HT-29 (cell line): Measurements from ENCODE around the gene TEX9. TPM values are rescaled to one million over a fixed set of nuclear protein-coding genes. Genes with fewer than 3 reads are reported as not detected.
A peak's percentile ranks its signal among the peaks of the same experiment; 100 is the strongest.

Experiments used
- DNase-seq: peaks from one replicate; pipeline ENCODE4 v3.0.0-alpha.2; 2015; ENCODE audit warnings: low spot score
- total RNA-seq: library from RNA; depleted of rRNA; stranded (reverse); fragments of >200 nt; shearing (Covaris generic); gene quantifications from 2 replicates; pipeline ENCODE4 v1.2.3, GENCODE V29; 2014; rRNA removed

TEX9 gene
- total RNA-seq, 1 experiment from 2014 or later, result 1.2 TPM

DNA sequence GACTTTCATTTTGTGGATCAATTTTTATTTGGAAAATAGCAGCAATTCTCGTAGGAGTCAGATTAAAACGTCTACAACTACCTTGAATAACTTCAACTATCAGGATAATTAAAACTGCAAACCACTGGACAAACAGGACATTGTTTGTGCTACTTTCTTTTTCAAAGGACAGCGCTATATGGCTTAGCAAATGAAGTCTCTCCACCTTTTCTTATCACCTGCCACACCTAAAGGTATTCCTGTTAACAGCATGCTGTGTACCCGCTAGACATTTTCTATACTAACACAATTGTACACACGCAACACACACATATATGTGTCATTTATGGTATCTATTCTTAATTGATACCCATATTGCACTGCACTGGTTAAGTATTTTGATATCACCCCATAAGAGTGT lies 80.5 kb downstream of the TEX9 start:
- DNase-seq, result no peak

DNA sequence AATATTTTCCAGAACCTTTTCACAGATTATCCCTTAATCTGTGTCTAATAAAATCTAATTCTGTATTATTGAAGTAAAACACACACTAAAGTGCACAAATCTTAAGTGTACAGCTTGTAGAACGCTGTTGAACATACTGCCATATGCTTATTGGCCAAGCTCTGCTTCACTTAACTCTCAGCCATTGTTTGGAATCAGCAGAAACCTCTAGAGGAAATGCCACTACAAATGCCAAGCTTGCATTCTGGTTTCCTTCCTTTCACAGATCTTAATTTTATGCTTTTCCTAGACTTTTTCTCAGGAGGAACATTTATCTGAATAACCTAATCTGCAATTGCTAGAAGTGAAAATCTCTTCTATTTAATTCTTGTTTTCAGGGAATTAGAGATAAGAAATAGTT lies 89.6 kb downstream of the TEX9 start:
- no peak for DNase-seq

DNA sequence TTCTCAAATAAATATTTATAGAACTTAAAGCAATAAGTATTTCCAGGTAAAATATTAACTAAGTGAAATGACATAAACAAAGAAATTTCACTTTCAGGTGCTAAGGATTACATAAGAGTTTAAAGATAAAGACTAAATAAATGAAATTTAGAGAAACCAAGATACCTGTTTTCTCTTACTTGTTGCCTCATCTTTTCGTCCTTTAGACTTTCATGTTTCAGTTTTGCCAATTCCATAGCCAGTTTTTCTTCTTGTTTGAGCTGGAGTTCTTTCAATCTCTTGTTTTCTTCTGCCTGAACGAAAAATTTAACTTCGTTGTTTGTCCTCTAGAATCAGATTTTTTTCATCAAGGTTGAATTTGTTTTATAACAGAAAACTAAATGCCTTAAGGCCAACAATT lies 91.0 kb downstream of the TEX9 start:
- DNase-seq, result no peak

DNA sequence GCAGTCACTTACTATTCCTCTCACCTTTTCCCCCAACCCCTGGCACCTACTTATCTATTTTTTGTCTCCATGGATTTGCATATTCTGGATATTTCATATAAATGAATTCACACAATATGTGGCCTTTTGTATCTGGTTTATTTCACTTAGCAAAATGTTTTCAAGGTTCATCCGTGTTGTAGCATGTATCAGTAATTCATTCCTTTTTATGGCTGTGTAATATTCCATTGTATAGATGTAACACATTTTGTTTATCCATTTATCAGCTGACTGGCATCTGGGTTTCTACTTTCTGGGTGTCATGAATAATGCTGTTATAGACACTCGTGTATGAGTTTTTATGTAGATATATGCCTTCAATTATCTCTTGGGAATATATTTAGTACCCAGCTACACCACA lies 93.9 kb downstream of the TEX9 start:
- no peak for DNase-seq

DNA sequence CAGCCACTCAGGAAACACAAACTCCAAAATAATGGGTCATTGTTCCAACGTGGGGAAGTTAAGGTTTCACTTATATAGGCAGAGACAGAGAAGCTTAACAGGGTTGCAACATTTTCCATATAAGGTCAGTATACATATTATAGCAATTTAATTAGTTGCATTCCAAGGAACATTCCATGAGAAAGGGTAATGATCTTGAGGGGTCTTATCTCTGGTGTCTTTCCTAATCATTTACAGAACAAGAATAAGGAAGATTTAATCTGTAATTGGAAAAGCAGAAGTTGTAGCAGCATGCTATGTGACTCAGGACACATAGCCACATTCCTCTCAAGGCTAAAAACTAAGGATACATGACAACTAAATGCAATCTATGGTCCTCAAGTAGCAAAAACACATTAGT lies 94.8 kb downstream of the TEX9 start:
- no peak for DNase-seq

DNA sequence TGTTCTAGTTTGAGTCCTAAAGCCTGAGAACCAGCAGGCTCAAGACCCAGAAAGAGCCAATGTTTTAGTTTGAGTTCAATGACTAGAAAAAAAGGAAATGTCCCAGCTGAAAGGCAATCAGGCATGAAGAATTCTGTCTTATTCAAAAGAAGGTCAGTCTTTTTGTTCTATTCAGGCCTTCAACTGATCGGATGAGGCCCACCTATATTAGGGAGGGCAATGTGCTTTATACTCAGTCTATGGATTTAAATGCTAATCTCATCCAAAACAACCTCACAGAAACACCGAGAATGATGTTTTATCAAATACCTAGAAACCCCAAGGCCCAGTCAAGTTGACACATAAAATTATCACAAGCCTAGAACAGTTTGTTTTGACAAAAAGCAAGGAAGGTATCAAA lies 95.7 kb downstream of the TEX9 start:
- DNase-seq, result no peak

DNA sequence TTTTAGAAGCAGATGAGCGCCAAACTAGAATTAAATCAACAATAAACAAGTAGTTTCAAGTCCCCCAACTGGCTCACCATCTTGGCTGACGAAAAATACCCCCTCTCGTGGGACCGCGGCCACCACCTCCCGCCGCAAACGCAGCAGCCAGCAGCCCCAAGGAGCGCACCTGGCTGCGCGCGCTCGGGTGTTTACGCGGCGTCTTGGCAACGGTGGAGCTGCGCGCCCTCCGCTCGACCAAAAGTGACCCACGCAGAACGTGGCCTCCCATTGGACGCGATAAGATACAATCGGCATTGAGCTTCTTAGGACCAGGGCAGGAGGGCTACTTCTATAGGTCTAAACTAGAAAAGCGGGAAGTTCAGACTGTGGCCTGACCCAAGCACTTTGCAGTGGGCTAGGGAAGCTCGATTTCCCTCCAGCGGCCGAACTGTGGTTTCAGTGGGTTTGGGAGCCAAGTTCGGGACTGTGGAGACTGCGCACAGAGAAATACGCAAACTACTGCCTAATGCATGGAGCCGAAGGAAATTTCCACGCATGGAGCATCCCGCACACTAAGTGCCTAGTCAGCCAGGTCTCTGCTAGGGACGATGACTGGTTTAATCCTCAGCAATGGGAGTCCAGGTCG lies 99.8 kb downstream of the TEX9 start, which contains the start of gene MNS1:
Gene MNS1 (minus strand): TSS at position 245 of the 628 bp plus-strand sequence. CDS start 165 bp downstream, at position 80.
- peak; percentile 99 for DNase-seq

DNA sequence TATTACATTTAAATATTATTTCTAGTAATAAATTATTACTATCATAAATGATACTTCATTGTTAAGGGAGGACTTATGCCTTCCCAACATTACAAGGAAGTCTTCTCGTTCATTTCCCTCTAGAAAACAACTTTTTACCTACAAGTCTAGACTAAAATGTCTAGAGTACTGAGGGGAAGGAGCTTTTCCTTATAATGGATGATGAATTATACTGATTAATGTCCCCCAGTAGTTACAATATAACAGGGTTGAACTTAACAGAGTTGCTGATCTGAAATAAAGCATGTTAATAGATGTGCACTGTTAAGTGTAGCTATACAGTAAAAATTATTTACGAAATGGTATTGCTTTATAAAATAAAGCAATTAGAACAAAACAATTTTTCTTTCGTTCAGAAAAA lies 102.4 kb downstream of the TEX9 start:
- no peak for DNase-seq

DNA sequence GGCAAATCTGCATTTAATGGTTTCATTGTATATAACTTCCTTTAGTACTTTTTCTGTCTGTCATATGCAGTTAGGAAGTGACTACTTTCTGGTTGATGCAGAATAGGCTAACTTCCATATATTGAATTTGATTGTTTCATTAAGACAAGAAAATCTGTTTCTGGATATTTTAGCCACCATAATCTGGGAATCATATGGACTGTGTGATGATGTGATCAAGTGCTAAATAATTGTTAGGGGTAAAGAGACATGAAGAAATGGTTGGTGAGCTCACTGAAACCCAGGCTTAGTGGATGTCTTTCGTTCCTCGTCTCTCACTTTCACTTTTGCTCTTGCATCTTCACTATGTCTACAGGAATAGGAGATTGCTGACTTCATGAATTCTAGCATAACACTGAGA lies 103.2 kb downstream of the TEX9 start:
- no peak for DNase-seq

DNA sequence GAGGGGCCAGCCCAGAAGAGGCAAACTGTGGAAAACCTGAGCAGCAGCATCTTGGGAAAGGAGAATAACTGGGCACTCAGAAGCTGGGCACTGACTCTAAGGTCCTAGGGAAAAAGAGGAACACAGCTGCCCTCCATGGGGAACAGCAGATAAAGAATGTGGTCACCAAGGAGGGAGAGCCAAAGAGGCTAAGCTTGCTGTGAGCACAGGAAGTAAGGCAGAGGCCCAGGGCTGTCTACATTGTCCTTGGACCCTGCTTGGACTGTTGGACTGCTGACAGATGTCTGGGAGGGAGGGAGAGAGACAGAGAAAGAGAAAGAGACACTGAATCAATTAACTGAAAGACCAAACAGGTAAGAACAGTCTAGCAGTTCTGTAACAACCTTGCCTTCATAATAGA lies 104.3 kb downstream of the TEX9 start:
- DNase-seq, result no peak

DNA sequence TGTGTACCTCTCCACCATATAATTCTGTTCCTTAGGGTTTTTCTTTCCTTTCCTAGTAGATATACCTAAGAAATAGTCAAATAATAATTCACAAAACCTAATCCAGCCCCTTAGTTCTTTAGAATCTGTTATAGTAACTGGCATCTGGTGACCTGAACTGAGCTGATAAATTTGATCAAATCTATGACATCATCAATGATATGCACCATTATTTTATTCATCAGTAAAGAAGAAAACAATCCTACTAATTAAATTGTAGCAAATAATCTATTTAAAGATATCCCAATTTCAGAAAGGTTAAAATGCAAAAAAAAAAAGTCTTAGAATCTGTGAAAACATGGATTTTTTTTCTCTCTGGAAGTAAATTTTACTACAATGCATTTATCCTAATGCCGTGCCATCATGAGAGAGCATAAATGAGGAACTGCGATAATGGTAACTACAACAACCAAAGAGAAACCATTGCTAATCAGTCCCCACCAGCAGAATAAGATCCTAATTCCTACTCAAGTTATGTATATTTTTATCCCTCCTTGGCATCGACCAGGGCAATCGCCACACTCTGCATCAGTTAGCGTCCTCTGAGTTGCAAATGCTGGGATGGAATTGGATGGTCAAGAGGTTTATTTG lies 106.3 kb downstream of the TEX9 start:
- no peak for DNase-seq

DNA sequence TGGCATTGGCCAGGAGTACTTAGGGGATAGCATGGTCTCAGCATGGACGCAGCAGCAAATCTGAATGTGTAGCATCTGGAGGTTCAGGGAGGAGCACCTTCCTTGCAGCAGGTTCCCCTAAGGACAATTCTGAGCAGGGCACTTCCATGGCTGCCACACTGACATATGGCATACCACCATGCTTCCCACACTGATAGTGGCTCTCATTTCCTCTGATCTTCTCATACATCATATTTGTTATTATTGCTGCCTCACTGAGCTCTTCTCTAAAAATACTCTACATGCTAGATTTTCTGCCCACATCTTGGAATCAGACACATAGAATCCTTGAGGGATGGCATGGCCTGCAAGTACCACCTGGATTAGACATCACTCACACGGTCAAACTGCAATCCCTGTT lies 107.1 kb downstream of the TEX9 start:
- no peak for DNase-seq

DNA sequence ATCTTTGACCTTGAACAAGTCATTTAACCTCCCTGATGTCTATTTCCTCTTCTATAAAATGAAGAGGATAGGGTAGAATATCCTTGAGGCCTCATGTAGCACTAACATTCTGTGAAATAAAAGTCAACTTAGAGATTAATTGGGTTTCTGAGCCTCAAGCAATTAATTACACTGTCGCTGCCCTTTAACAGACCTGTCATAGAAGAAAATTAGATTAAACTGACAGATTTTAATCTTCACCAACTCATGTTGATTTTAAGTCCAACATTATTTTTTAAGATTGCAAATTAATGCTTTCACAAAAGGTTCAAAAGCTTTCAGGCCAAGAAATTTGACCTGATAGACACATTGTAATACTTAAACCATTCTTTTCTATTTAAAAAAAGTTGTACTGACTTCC lies 107.8 kb downstream of the TEX9 start:
- no peak for DNase-seq

DNA sequence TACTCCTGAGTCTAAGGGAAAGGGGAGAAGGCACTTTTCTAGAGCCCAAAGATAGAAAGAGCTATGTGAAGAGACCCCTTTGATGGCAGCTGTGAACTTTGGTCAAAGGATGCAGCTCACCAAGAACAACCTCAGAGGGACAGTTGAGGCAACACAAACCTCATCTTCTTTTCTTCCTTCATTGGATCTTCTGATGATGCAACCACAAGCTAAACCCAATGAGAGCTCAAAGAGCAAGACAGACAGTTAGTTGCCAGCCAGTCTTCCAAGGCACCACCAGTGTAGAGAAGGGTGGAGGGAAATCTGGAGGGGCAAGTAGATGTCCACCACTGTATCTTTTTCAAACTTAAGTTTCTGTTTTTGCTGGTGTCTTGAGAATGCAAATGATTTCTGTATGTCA lies 110.1 kb downstream of the TEX9 start:
- no peak for DNase-seq

Other genes with a start within 250 kb of the TEX9 start
- 3.2 and 3.5 TPM in 2 replicates for gene RFX7, start 121.5 kb upstream of the TEX9 start, total RNA-seq
- gene MNS1, start 99.7 kb downstream of the TEX9 start, total RNA-seq, result 4.0 and 6.8 TPM in 2 replicates